Measurements from ENCODE around the gene FAM81A.

Gene FAM81A

GRCh38 chr15:59446232-59446957, 8.4 kb downstream of the FAM81A start:
- H3K27ac ChIP-seq, result no peak overlapping the region
- H3K4me1 ChIP-seq (ENCODE audit: control insufficient read depth in 1 of 2, insufficient read depth in 1 of 2, low read depth in 1 of 2, low read length in 1 of 2), result no peaks in the 10 kb centered on the region
- TF ChIP-seq CTCF (IDR thresholded peaks at IDR 0.05), result no peak
- H3K4me3 ChIP-seq (ENCODE audit: low read depth in 1 of 2, low read length in 1 of 2), result no peak overlapping the region
- peaks cover 15% of the 10 kb centered on the region for H3K27me3 ChIP-seq
- no peaks in the 10 kb centered on the region for H3K9me3 ChIP-seq
- H3K36me3 ChIP-seq, result no peaks in the 10 kb centered on the region

- Histone ChIP-seq H3K36me3 (no peaks in the 10 kb centered on the region), H3K4me1 (ENCODE audit: control insufficient read depth in 1 of 2, insufficient read depth in 1 of 2, low read depth in 1 of 2, low read length in 1 of 2) (no peaks in the 10 kb centered on the region), H3K27ac (no peak overlapping the region), H3K27me3 (peaks cover 12% of the 10 kb centered on the region), H3K9me3 (no peaks in the 10 kb centered on the region), H3K4me3 (ENCODE audit: low read depth in 1 of 2, low read length in 1 of 2) (no peak overlapping the region)
- TF ChIP-seq CTCF (IDR thresholded peaks at IDR 0.05), result no peak
Observed at GRCh38 chr15:59447367-59447766, 9.4 kb downstream of the FAM81A start.

- Histone ChIP-seq H3K4me3 (ENCODE audit: low read depth in 1 of 2, low read length in 1 of 2) (no peak overlapping the region), H3K9me3 (no peaks in the 10 kb centered on the region), H3K27ac (no peak overlapping the region), H3K4me1 (ENCODE audit: control insufficient read depth in 1 of 2, insufficient read depth in 1 of 2, low read depth in 1 of 2, low read length in 1 of 2) (no peaks in the 10 kb centered on the region), H3K27me3 (peaks cover 12% of the 10 kb centered on the region), H3K36me3 (no peaks in the 10 kb centered on the region)
- no peak for TF ChIP-seq CTCF (IDR thresholded peaks at IDR 0.05)
Observed at GRCh38 chr15:59448871-59449270, 10.9 kb downstream of the FAM81A start.

DNA sequence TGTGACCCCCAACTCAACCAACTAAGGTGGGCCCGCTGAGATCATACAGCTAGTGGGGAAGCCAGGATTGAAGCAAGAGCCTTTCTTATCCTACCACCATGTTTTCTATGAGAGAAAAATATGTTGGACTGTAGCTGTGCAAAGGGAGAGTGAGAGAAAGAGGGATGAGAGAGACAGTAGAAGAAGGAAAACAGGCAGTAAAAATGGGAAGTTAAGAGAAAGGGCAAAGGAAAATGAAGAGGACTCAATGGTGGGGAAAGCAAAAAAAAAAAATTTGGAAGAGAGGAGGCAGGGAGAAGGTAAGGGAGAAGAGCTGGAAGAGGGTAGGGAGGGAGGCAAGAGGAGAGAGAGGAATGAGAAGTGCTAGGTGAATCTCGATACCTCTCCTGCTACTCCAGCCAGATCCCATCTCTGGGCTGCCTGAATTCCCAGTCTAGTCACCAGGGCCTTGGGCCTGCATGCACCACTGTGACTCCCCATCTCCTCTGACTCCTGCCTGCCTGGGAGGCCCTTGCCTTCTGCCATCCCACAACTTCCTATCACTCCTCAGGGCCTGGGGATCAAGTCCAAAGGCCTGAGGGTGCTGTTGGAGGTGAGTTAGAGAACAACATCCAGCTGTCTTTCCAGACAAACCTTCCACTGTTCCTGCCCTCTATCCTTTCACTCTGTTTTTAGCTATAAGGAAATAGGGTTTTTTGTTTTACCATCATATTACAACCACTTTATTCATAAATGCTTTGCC, 15.7 kb downstream of the FAM81A start:
- no peak overlapping the region for H3K27ac ChIP-seq
- TF ChIP-seq CTCF (IDR thresholded peaks at IDR 0.05), result no peak
- H3K36me3 ChIP-seq, result no peaks in the 10 kb centered on the region
- H3K4me1 ChIP-seq (ENCODE audit: control insufficient read depth in 1 of 2, insufficient read depth in 1 of 2, low read depth in 1 of 2, low read length in 1 of 2), result no peaks in the 10 kb centered on the region
- H3K27me3 ChIP-seq, result peaks cover 11% of the 10 kb centered on the region
- no peaks in the 10 kb centered on the region for H3K9me3 ChIP-seq
- H3K4me3 ChIP-seq (ENCODE audit: low read depth in 1 of 2, low read length in 1 of 2), result no peak overlapping the region

GRCh38 chr15:59456114-59456513, 18.1 kb downstream of the FAM81A start:
- H3K36me3 ChIP-seq, result no peaks in the 10 kb centered on the region
- TF ChIP-seq CTCF (IDR thresholded peaks at IDR 0.05), result no peak
- no peaks in the 10 kb centered on the region for H3K9me3 ChIP-seq
- H3K4me1 ChIP-seq (ENCODE audit: control insufficient read depth in 1 of 2, insufficient read depth in 1 of 2, low read depth in 1 of 2, low read length in 1 of 2), result no peaks in the 10 kb centered on the region
- H3K27me3 ChIP-seq, result peaks cover 11% of the 10 kb centered on the region
- no peak overlapping the region for H3K27ac ChIP-seq
- no peak overlapping the region for H3K4me3 ChIP-seq (ENCODE audit: low read depth in 1 of 2, low read length in 1 of 2)

Data from neutrophil (primary cell).